HepG2 (cell line): ENCODE data around the gene BAHD1. TPM values are rescaled to one million over a fixed set of nuclear protein-coding genes. Genes with fewer than 3 reads are reported as not detected.

Source experiments
- BRD4 ChIP-seq: sonication (generic); formaldehyde crosslinking; IDR thresholded peaks from 2 replicates; pipeline ENCODE4 v1.4.0; 2020; ENCODE audit warnings: missing genetic modification reagents
- FOXO1 ChIP-seq: sonication (generic); formaldehyde crosslinking; IDR thresholded peaks from 2 replicates; pipeline ENCODE4 v1.4.0; 2020; ENCODE audit warnings: missing genetic modification reagents
- MXD4 ChIP-seq: IDR thresholded peaks from 2 replicates; pipeline ENCODE4 v1.6.1; 2016; ENCODE audit warnings: mild to moderate bottlenecking, missing biosample characterization, missing genetic modification reagents
- TFDP1 ChIP-seq: IDR thresholded peaks from 2 replicates; pipeline ENCODE4 v1.6.1; 2016; ENCODE audit warnings: missing compliant biosample characterization, missing genetic modification reagents, borderline replicate concordance
- ZNF274 ChIP-seq: sonication (generic); formaldehyde crosslinking; IDR thresholded peaks from 2 replicates; pipeline ENCODE4 v1.5.1; 2020; ENCODE audit warnings: mild to moderate bottlenecking, missing genetic modification reagents
- ZNF318 ChIP-seq: sonication (generic); formaldehyde crosslinking; IDR thresholded peaks from 2 replicates; pipeline ENCODE4 v1.4.0; 2020; ENCODE audit warnings: mild to moderate bottlenecking, missing genetic modification reagents
- ZNF589 ChIP-seq: sonication (generic); formaldehyde crosslinking; conservative IDR thresholded peaks from 2 replicates; pipeline ENCODE4 v1.8.0; 2022; ENCODE audit warnings: mild to moderate bottlenecking, moderate library complexity, missing genetic modification reagents
- ZNF746 ChIP-seq: sonication (generic); formaldehyde crosslinking; IDR thresholded peaks from 2 replicates; pipeline ENCODE4 v1.8.0; 2022; ENCODE audit warnings: mild to moderate bottlenecking, missing genetic modification reagents
- ZNF850 ChIP-seq: sonication (generic); formaldehyde crosslinking; conservative IDR thresholded peaks from 2 replicates; pipeline ENCODE4 v1.9.0; 2021; ENCODE audit warnings: mild to moderate bottlenecking, missing genetic modification reagents
- polyA plus RNA-seq, 8 experiments: library from polyadenylated mRNA; depleted of rRNA in 3 of 8; stranded (reverse) in 7 of 8; unstranded in 1 of 8; fragments of >200 nt; fragmentation: Illumina TruSeq in 4 of 8; extraction: Trizol in 4 of 8; gene quantifications; 2 replicates each; pipeline versions ENCODE4 v1.2.1 to v1.2.3, GENCODE V29; 2011 to 2016; ENCODE audit warnings: low read depth in 4 of 8, missing spikeins in 1 of 8, mixed read lengths in 1 of 8; ENCODE audit not compliant: insufficient read depth in 1 of 8
- total RNA-seq, 5 experiments: library from RNA; depleted of rRNA; stranded (reverse); fragments of >200 nt; fragmentation: Illumina TruSeq; extraction: Trizol; gene quantifications; 2 replicates each; pipeline ENCODE4 v1.2.3, GENCODE V29; 2016; ENCODE audit warnings: low read depth in 1 of 5
- TF ChIP-seq, protein P1 (sequence below): IDR thresholded peaks from 2 replicates; pipeline ENCODE4 v1.6.1; 2012; ENCODE audit warnings: inconsistent platforms
- TF ChIP-seq, protein P2 (sequence below): sonication (generic); formaldehyde crosslinking; IDR thresholded peaks from 2 replicates; pipeline ENCODE4 v1.4.0; 2020; ENCODE audit warnings: mild to moderate bottlenecking, missing genetic modification reagents
- TF ChIP-seq, protein P3 (sequence below): sonication (generic); formaldehyde crosslinking; IDR thresholded peaks from 2 replicates; pipeline ENCODE4 v1.5.1; 2020; ENCODE audit warnings: missing genetic modification reagents, mild to moderate bottlenecking, borderline replicate concordance

The BAHD1 gene
- total and polyA plus RNA-seq, 2 of the 13 experiments (the other 11 are each of a cell fraction or from before 2014, with no cell fraction given): 3.3 to 8.7 TPM

- TF ChIP-seq TFDP1 (no peak), ZNF850 (CRISPR knock-in tag) (no peak), BRD4 (0 out of 2 replicates have a peak, but pooled peaks have one; percentile 51), ZNF318 (CRISPR knock-in tag) (no peak), ZNF746 (no peak), ZNF589 (CRISPR knock-in tag) (no peak), FOXO1 (peak; percentile 5; the same call in 1 of the 2 replicates), ZNF274 (CRISPR knock-in tag) (peak; percentile 81), MXD4 (CRISPR knock-in tag) (no peak; the same call in 1 of the 2 replicates)
- TF ChIP-seq, protein P1, sequence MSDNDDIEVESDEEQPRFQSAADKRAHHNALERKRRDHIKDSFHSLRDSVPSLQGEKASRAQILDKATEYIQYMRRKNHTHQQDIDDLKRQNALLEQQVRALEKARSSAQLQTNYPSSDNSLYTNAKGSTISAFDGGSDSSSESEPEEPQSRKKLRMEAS: peak; percentile 39; the same call in 1 of the 2 replicates
- TF ChIP-seq, protein P2, sequence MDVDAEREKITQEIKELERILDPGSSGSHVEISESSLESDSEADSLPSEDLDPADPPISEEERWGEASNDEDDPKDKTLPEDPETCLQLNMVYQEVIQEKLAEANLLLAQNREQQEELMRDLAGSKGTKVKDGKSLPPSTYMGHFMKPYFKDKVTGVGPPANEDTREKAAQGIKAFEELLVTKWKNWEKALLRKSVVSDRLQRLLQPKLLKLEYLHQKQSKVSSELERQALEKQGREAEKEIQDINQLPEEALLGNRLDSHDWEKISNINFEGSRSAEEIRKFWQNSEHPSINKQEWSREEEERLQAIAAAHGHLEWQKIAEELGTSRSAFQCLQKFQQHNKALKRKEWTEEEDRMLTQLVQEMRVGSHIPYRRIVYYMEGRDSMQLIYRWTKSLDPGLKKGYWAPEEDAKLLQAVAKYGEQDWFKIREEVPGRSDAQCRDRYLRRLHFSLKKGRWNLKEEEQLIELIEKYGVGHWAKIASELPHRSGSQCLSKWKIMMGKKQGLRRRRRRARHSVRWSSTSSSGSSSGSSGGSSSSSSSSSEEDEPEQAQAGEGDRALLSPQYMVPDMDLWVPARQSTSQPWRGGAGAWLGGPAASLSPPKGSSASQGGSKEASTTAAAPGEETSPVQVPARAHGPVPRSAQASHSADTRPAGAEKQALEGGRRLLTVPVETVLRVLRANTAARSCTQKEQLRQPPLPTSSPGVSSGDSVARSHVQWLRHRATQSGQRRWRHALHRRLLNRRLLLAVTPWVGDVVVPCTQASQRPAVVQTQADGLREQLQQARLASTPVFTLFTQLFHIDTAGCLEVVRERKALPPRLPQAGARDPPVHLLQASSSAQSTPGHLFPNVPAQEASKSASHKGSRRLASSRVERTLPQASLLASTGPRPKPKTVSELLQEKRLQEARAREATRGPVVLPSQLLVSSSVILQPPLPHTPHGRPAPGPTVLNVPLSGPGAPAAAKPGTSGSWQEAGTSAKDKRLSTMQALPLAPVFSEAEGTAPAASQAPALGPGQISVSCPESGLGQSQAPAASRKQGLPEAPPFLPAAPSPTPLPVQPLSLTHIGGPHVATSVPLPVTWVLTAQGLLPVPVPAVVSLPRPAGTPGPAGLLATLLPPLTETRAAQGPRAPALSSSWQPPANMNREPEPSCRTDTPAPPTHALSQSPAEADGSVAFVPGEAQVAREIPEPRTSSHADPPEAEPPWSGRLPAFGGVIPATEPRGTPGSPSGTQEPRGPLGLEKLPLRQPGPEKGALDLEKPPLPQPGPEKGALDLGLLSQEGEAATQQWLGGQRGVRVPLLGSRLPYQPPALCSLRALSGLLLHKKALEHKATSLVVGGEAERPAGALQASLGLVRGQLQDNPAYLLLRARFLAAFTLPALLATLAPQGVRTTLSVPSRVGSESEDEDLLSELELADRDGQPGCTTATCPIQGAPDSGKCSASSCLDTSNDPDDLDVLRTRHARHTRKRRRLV (CRISPR knock-in tag): no peak
- TF ChIP-seq, protein P3, sequence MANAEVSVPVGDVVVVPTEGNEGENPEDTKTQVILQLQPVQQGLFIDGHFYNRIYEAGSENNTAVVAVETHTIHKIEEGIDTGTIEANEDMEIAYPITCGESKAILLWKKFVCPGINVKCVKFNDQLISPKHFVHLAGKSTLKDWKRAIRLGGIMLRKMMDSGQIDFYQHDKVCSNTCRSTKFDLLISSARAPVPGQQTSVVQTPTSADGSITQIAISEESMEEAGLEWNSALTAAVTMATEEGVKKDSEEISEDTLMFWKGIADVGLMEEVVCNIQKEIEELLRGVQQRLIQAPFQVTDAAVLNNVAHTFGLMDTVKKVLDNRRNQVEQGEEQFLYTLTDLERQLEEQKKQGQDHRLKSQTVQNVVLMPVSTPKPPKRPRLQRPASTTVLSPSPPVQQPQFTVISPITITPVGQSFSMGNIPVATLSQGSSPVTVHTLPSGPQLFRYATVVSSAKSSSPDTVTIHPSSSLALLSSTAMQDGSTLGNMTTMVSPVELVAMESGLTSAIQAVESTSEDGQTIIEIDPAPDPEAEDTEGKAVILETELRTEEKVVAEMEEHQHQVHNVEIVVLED (CRISPR knock-in tag): 0 out of 2 replicates have a peak, but pooled peaks have one; percentile 19
Observed at GRCh38 chr15:40471105-40471807, 30.5 kb downstream of the BAHD1 start (continued).
